ENCODE measurements around the gene RNU6-8. TPM values are rescaled to one million over a fixed set of nuclear protein-coding genes. Genes with fewer than 3 reads are reported as not detected.

The RNU6-8 gene
- polyA plus RNA-seq, 1 of the 3 experiments (the other 2 are of a cell fraction) = not detected

DNA sequence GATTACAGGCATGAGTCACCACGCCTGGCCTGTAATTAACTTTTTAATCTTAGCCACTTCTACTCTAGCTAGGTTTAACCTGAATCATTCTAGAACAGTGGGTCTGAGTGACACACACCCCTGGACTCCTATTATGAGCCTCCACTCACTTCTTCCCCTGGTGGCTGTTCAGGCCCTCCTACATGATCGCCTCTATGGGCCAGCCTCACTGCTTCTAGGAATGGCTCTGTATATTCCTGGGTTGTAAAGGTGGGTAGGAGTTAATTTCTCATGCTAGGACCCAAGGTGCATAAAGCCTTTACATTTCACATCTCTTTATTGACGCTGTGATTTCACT is 8.0 kb upstream of the RNU6-8 start:
- no peaks in the 10 kb centered on the region for H4K20me1 ChIP-seq (ENCODE audit: insufficient read depth)
- POLR2A ChIA-PET = no interaction called here
- CTCF ChIA-PET = interaction anchor here (0.7 kb wide), 1 partner anchor 134 kb away, joined by 4 read pairs; the partner anchor contains the start of gene ARHGAP5
- DNase-seq = no peak
- no peak overlapping the region for H3K4me2 ChIP-seq
- 97% methylated on average over 3 of the region's 3 CpGs for WGBS (ENCODE audit: low lambda C conversion rate)
- no peaks in the 10 kb centered on the region for H3K9me2 ChIP-seq
- H3F3A ChIP-seq (replicated peaks; ENCODE audit: insufficient read depth) = peaks cover 11% of the 10 kb centered on the region
- H3K79me2 ChIP-seq (ENCODE audit: insufficient read depth) = no peaks in the 10 kb centered on the region
- no peak overlapping the region for H3K4me3 ChIP-seq (ENCODE audit: low read depth in 2 of 2, low read length in 1 of 2)
- no peak for TF ChIP-seq FOXM1 (IDR thresholded peaks at IDR 0.05; ENCODE audit: low read depth)
- 0 out of 2 replicates have a peak, but pooled peaks cover 4% of the 10 kb centered on the region for H3K9me3 ChIP-seq
- no peaks in the 10 kb centered on the region for H3K36me3 ChIP-seq (replicated peaks in 1 of 2; ENCODE audit: control insufficient read depth in 1 of 2, insufficient read depth in 2 of 2, low read length in 1 of 2)
- H3K9ac ChIP-seq = no peak overlapping the region
- H3K27me3 ChIP-seq (ENCODE audit: insufficient read depth) = no peaks in the 10 kb centered on the region
- H3K27ac ChIP-seq (ENCODE audit: low read depth in 2 of 2, low read length in 1 of 2) = no peak overlapping the region
- H2AFZ ChIP-seq (ENCODE audit: low read depth) = no peak overlapping the region
- no peaks in the 10 kb centered on the region for H3K4me1 ChIP-seq (ENCODE audit: control insufficient read depth in 1 of 2, insufficient read depth in 2 of 2, low read depth in 1 of 2, low read length in 1 of 2)

DNA sequence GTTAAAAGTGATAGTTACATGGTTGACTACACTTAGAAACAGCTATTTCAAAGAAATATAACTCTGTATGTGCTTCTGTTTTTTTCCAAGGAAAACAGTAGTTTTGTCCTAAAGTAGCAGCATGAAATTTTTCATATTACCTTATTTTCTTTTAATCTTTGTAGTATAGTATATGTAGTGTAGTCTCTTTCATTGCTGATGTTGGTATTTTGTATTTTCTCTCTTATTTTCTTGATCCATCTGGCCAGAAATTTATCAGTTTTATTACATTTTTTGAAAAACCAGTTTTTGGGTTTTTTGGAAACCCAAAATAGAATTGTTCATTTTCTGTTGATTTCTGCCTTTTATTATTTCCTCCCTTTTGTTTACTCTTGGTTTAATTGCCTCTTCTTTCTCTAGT is 6.4 kb upstream of the RNU6-8 start:
- TF ChIP-seq EZH2phosphoT487 (IDR thresholded peaks at IDR 0.05; ENCODE audit: borderline replicate concordance, low read depth) (no peak), FOXJ3 (CRISPR knock-in tag; IDR thresholded peaks at IDR 0.05) (no peak)
- H3K9ac ChIP-seq = no peak overlapping the region
- ChIA-PET POLR2A (no interaction called here), CTCF (interaction anchor here (1.4 to 1.8 kb wide), 3 partner anchors 14 to 174 kb away, joined by 3 to 4 read pairs (median 3); no protein-coding TSS in a partner anchor)
- no peak overlapping the region for H2AFZ ChIP-seq (ENCODE audit: low read depth)
- H3K4me3 ChIP-seq (ENCODE audit: low read depth in 2 of 2, low read length in 1 of 2) = no peak overlapping the region
- H4K20me1 ChIP-seq (ENCODE audit: insufficient read depth) = no peaks in the 10 kb centered on the region
- H3K27me3 ChIP-seq (ENCODE audit: insufficient read depth) = no peaks in the 10 kb centered on the region
- 0 out of 2 replicates have a peak, but pooled peaks cover 3% of the 10 kb centered on the region for H3K9me3 ChIP-seq
- no peaks in the 10 kb centered on the region; a peak in 1 of 4 replicates for H3K4me1 ChIP-seq (ENCODE audit: control insufficient read depth in 1 of 2, insufficient read depth in 2 of 2, low read depth in 1 of 2, low read length in 1 of 2)
- no peak overlapping the region for H3K4me2 ChIP-seq
- no peak overlapping the region for H3K27ac ChIP-seq (ENCODE audit: low read depth in 2 of 2, low read length in 1 of 2)
- no peaks in the 10 kb centered on the region for H3K36me3 ChIP-seq (replicated peaks in 1 of 2; ENCODE audit: control insufficient read depth in 1 of 2, insufficient read depth in 2 of 2, low read length in 1 of 2)
- no peaks in the 10 kb centered on the region for H3K79me2 ChIP-seq (ENCODE audit: insufficient read depth)
- H3K9me2 ChIP-seq = no peaks in the 10 kb centered on the region
- no peak for DNase-seq
- H3F3A ChIP-seq (replicated peaks; ENCODE audit: insufficient read depth) = peaks cover 11% of the 10 kb centered on the region

DNA sequence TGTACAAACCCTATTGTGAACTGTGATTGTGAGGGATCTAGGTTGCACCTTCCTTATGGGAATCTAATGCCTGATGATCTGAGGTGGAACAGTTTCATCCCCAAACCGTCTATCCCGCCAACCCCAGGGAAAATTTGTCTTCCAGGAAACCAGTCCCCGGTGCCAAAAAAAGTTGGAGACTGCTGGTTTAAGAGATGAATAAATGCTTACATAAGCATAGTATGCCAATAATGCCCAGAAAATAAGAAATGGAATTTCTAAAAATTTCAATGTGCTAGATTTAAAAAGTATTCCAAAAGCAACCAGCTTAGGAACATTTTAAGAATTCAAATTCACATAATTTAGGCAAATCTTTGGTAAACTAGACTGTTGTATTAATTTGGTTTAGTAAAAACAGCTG is 5.4 kb upstream of the RNU6-8 start:
- ChIA-PET POLR2A (no interaction called here), CTCF (interaction anchor here (1.6 to 1.8 kb wide), 2 partner anchors 46 to 175 kb away, joined by 3 to 4 read pairs; no protein-coding TSS in a partner anchor)
- Histone ChIP-seq H3K4me1 (ENCODE audit: control insufficient read depth in 1 of 2, insufficient read depth in 2 of 2, low read depth in 1 of 2, low read length in 1 of 2) (peaks cover 0 to 4% of the 10 kb centered on the region in 2 experiments; a peak in 2 of 4 replicates), H3F3A (replicated peaks; ENCODE audit: insufficient read depth) (peaks cover 11% of the 10 kb centered on the region), H3K9ac (no peak overlapping the region), H3K9me3 (0 out of 2 replicates have a peak, but pooled peaks cover 3% of the 10 kb centered on the region), H3K9me2 (no peaks in the 10 kb centered on the region), H3K36me3 (replicated peaks in 1 of 2; ENCODE audit: control insufficient read depth in 1 of 2, insufficient read depth in 2 of 2, low read length in 1 of 2) (no peaks in the 10 kb centered on the region), H3K4me3 (ENCODE audit: low read depth in 2 of 2, low read length in 1 of 2) (no peak overlapping the region), H4K20me1 (ENCODE audit: insufficient read depth) (no peaks in the 10 kb centered on the region), H3K27ac (ENCODE audit: low read depth in 2 of 2, low read length in 1 of 2) (no peak overlapping the region), H3K79me2 (ENCODE audit: insufficient read depth) (no peaks in the 10 kb centered on the region), H2AFZ (ENCODE audit: low read depth) (no peak overlapping the region), H3K4me2 (no peak overlapping the region), H3K27me3 (ENCODE audit: insufficient read depth) (no peaks in the 10 kb centered on the region)
- 90% methylated on average over 3 of the region's 3 CpGs for WGBS (ENCODE audit: low lambda C conversion rate)
- TF ChIP-seq MXI1 (IDR thresholded peaks at IDR 0.05; ENCODE audit: low read depth, low read length) = no peak
- DNase-seq = no peak

DNA sequence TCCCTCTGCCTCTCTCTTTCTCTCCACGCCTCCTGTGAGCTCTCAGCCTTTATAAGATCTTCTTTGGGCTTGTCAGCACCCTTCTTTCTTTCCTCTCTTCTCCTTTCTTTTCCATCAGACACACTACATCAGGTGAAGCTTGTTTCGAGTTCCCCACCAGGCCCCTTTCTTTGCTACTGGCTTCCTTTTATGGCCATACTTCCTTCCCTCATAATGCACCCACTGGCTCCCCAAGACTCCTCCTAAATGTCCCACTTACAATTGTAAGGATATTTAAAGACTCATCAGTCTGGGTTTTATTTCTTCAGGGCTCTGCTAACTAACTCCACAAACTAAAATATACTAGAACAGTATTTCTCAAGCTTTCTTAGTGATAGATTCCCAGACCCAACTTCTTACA is 3.5 kb upstream of the RNU6-8 start:
- peaks cover 11% of the 10 kb centered on the region for H3F3A ChIP-seq (replicated peaks; ENCODE audit: insufficient read depth)
- peaks cover 0 to 6% of the 10 kb centered on the region in 2 experiments; a peak in 2 of 4 replicates for H3K4me1 ChIP-seq (ENCODE audit: control insufficient read depth in 1 of 2, insufficient read depth in 2 of 2, low read depth in 1 of 2, low read length in 1 of 2)
- no peak overlapping the region for H3K27ac ChIP-seq (ENCODE audit: low read depth in 2 of 2, low read length in 1 of 2)
- WGBS (ENCODE audit: low lambda C conversion rate) = 85% methylated on average over 2 of the region's 2 CpGs
- TF ChIP-seq MXI1 (IDR thresholded peaks at IDR 0.05; ENCODE audit: low read depth, low read length) (no peak), RAD21 (IDR thresholded peaks at IDR 0.05; ENCODE audit: low read length) (no peak), ELF1 (IDR thresholded peaks at IDR 0.05) (no peak), RCOR1 (IDR thresholded peaks at IDR 0.05; ENCODE audit: low read length) (no peak), RXRA (IDR thresholded peaks at IDR 0.05; ENCODE audit: borderline replicate concordance, low read depth) (no peak), GABPA (IDR thresholded peaks at IDR 0.05; ENCODE audit: low read depth) (no peak), FOXJ3 (CRISPR knock-in tag; IDR thresholded peaks at IDR 0.05) (no peak)
- TF ChIP-seq, protein P1, sequence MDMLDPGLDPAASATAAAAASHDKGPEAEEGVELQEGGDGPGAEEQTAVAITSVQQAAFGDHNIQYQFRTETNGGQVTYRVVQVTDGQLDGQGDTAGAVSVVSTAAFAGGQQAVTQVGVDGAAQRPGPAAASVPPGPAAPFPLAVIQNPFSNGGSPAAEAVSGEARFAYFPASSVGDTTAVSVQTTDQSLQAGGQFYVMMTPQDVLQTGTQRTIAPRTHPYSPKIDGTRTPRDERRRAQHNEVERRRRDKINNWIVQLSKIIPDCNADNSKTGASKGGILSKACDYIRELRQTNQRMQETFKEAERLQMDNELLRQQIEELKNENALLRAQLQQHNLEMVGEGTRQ (IDR thresholded peaks at IDR 0.05; ENCODE audit: borderline replicate concordance, low read depth, low read length) = no peak
- H2AFZ ChIP-seq (ENCODE audit: low read depth) = no peak overlapping the region
- H3K79me2 ChIP-seq (ENCODE audit: insufficient read depth) = no peaks in the 10 kb centered on the region
- no peaks in the 10 kb centered on the region for H3K36me3 ChIP-seq (replicated peaks in 1 of 2; ENCODE audit: control insufficient read depth in 1 of 2, insufficient read depth in 2 of 2, low read length in 1 of 2)
- no peak overlapping the region for H3K4me2 ChIP-seq
- 0 out of 2 replicates have a peak, but pooled peaks cover 3% of the 10 kb centered on the region for H3K9me3 ChIP-seq
- H3K27me3 ChIP-seq (ENCODE audit: insufficient read depth) = no peaks in the 10 kb centered on the region
- no peak overlapping the region for H3K9ac ChIP-seq
- DNase-seq = no peak
- no peaks in the 10 kb centered on the region for H4K20me1 ChIP-seq (ENCODE audit: insufficient read depth)
- no peaks in the 10 kb centered on the region for H3K9me2 ChIP-seq
- no peak overlapping the region for H3K4me3 ChIP-seq (ENCODE audit: low read depth in 2 of 2, low read length in 1 of 2)
- ChIA-PET CTCF (interaction anchor here (1.2 to 1.6 kb wide), 4 partner anchors 8 to 263 kb away, joined by 3 to 6 read pairs (median 4); no protein-coding TSS in a partner anchor), POLR2A (no interaction called here)
